ENCODE results near the gene MRPS6. TPM values are rescaled to one million over a fixed set of nuclear protein-coding genes. Genes with fewer than 3 reads are reported as not detected.

MRPS6 gene
- total RNA-seq, 1 donor from 2014 or later: 76.7 TPM

- H3K27me3 Mint-ChIP-seq: no peaks in the 10 kb centered on the region
- peaks cover 23% of the 10 kb centered on the region for H3K36me3 Mint-ChIP-seq (ENCODE audit: insufficient read depth)
- no peak for DNase-seq (ENCODE audit: low spot score, unreplicated experiment)
- no peak for TF ChIP-seq CTCF (IDR thresholded peaks at IDR 0.05; ENCODE audit: unreplicated experiment)
- H3K9me3 Mint-ChIP-seq (ENCODE audit: low read depth): no peaks in the 10 kb centered on the region
- H3K4me3 Mint-ChIP-seq (ENCODE audit: low read depth): no peak overlapping the region
- no peak overlapping the region for H3K27ac Mint-ChIP-seq
- peaks cover 38% of the 10 kb centered on the region for H3K4me1 Mint-ChIP-seq (ENCODE audit: low read depth)
Observed at GRCh38 chr21:34080710-34081109, 7.3 kb downstream of the MRPS6 start.

- DNase-seq (ENCODE audit: low spot score, unreplicated experiment): no peak
- H3K27ac Mint-ChIP-seq: no peak overlapping the region
- H3K4me1 Mint-ChIP-seq (ENCODE audit: low read depth): peaks cover 29% of the 10 kb centered on the region
- H3K27me3 Mint-ChIP-seq: no peaks in the 10 kb centered on the region
- no peaks in the 10 kb centered on the region for H3K9me3 Mint-ChIP-seq (ENCODE audit: low read depth)
- H3K36me3 Mint-ChIP-seq (ENCODE audit: insufficient read depth): peaks cover 22% of the 10 kb centered on the region
- no peak overlapping the region for H3K4me3 Mint-ChIP-seq (ENCODE audit: low read depth)
- TF ChIP-seq CTCF (IDR thresholded peaks at IDR 0.05; ENCODE audit: unreplicated experiment): no peak
Observed at GRCh38 chr21:34082769-34083168, 9.4 kb downstream of the MRPS6 start.

GRCh38 chr21:34083357-34083756 is 10.0 kb downstream of the MRPS6 start:
- TF ChIP-seq CTCF (IDR thresholded peaks at IDR 0.05; ENCODE audit: unreplicated experiment): no peak
- H3K27ac Mint-ChIP-seq: no peak overlapping the region
- no peaks in the 10 kb centered on the region for H3K27me3 Mint-ChIP-seq
- DNase-seq (ENCODE audit: low spot score, unreplicated experiment): no peak
- no peak overlapping the region for H3K4me3 Mint-ChIP-seq (ENCODE audit: low read depth)
- peaks cover 25% of the 10 kb centered on the region for H3K4me1 Mint-ChIP-seq (ENCODE audit: low read depth)
- no peaks in the 10 kb centered on the region for H3K9me3 Mint-ChIP-seq (ENCODE audit: low read depth)
- H3K36me3 Mint-ChIP-seq (ENCODE audit: insufficient read depth): peaks cover 19% of the 10 kb centered on the region

- no peak overlapping the region for H3K4me3 Mint-ChIP-seq (ENCODE audit: low read depth)
- H3K27me3 Mint-ChIP-seq: no peaks in the 10 kb centered on the region
- no peak for DNase-seq (ENCODE audit: low spot score, unreplicated experiment)
- peaks cover 25% of the 10 kb centered on the region for H3K4me1 Mint-ChIP-seq (ENCODE audit: low read depth)
- no peak overlapping the region for H3K27ac Mint-ChIP-seq
- no peak for TF ChIP-seq CTCF (IDR thresholded peaks at IDR 0.05; ENCODE audit: unreplicated experiment)
- H3K36me3 Mint-ChIP-seq (ENCODE audit: insufficient read depth): peaks cover 14% of the 10 kb centered on the region
- no peaks in the 10 kb centered on the region for H3K9me3 Mint-ChIP-seq (ENCODE audit: low read depth)
Observed at GRCh38 chr21:34085129-34085528, 11.8 kb downstream of the MRPS6 start.

GRCh38 chr21:34086887-34087306 is 13.5 kb downstream of the MRPS6 start:
- no peak overlapping the region for H3K27ac Mint-ChIP-seq
- no peak for DNase-seq (ENCODE audit: low spot score, unreplicated experiment)
- H3K4me1 Mint-ChIP-seq (ENCODE audit: low read depth): peaks cover 20% of the 10 kb centered on the region
- H3K4me3 Mint-ChIP-seq (ENCODE audit: low read depth): no peak overlapping the region
- H3K36me3 Mint-ChIP-seq (ENCODE audit: insufficient read depth): peaks cover 7% of the 10 kb centered on the region
- H3K9me3 Mint-ChIP-seq (ENCODE audit: low read depth): no peaks in the 10 kb centered on the region
- H3K27me3 Mint-ChIP-seq: no peaks in the 10 kb centered on the region
- TF ChIP-seq CTCF (IDR thresholded peaks at IDR 0.05; ENCODE audit: unreplicated experiment): no peak

Data from progenitor cell of endocrine pancreas (in vitro differentiated cells).